H1 (cell line): ENCODE data around the gene BABAM2. TPM values are rescaled to one million over a fixed set of nuclear protein-coding genes. Genes with fewer than 3 reads are reported as not detected.

Source experiments
- CTCF ChIA-PET: fragments of 300-600 bp; sonication (Branson Sonifier 250); formaldehyde crosslinking; loops from one replicate; lab custom pipeline; 2021; ENCODE audit not compliant: partially characterized antibody; lab: Charles Lee
- POLR2A ChIA-PET: fragments of 300-600 bp; sonication (Branson Sonifier 250); formaldehyde crosslinking; loops from one replicate; lab custom pipeline; 2021; ENCODE audit warnings: inconsistent platforms; ENCODE audit not compliant: partially characterized antibody; lab: Charles Lee
- DNase-seq, 2 experiments: peaks; one replicate each; pipeline versions ENCODE4 v3.0.0 to v3.0.0-alpha.2; 2010 to 2022; ENCODE audit warnings: low spot score in 2 of 2, low read depth in 1 of 2, mixed read lengths in 1 of 2
- FAIRE-seq: peaks from 2 replicates; lab custom pipeline; 2011; peaks lifted over from hg19 to GRCh38; lab: Jason Lieb, UNC
- H2AFZ ChIP-seq: 2 replicates; pipeline ENCODE4 v1.8.1; 2012; ENCODE audit warnings: low read length, inconsistent platforms
- H2AK5ac ChIP-seq: 2 replicates; pipeline ENCODE4 v1.6.1; 2013; ENCODE audit warnings: low read depth, low read length
- H2BK120ac ChIP-seq: replicated peaks from 2 replicates; pipeline ENCODE3; 2013; ENCODE audit warnings: low read depth, low read length, inconsistent platforms
- H2BK12ac ChIP-seq: 2 replicates; pipeline ENCODE4 v1.6.1; 2013; ENCODE audit warnings: low read depth, low read length
- H2BK15ac ChIP-seq: 2 replicates; pipeline ENCODE4 v1.6.1; 2013; ENCODE audit warnings: low read length
- H2BK20ac ChIP-seq: 2 replicates; pipeline ENCODE4 v1.6.1; 2013; ENCODE audit warnings: low read length
- H2BK5ac ChIP-seq: 2 replicates; pipeline ENCODE4 v1.6.1; 2013; ENCODE audit warnings: low read depth, low read length
- H3K14ac ChIP-seq: 2 replicates; pipeline ENCODE4 v1.6.1; 2013; ENCODE audit warnings: inconsistent platforms; ENCODE audit not compliant: insufficient read length
- H3K18ac ChIP-seq: 2 replicates; pipeline ENCODE4 v1.6.1; 2013; ENCODE audit warnings: low read length; ENCODE audit errors: extremely low read depth
- H3K23ac ChIP-seq: 2 replicates; pipeline ENCODE4 v1.6.1; 2013; ENCODE audit warnings: inconsistent platforms; ENCODE audit not compliant: insufficient read length
- H3K23me2 ChIP-seq: 2 replicates; pipeline ENCODE4 v1.6.1; 2013; ENCODE audit warnings: low read depth, low read length
- H3K27ac ChIP-seq: 2 replicates; pipeline ENCODE4 v1.6.1; 2011; ENCODE audit warnings: low read depth, low read length, inconsistent platforms
- H3K27me3 ChIP-seq, 4 experiments: replicated peaks in 1 of 4; 1 replicate in 1 of 4; 2 replicates in 3 of 4; pipeline versions ENCODE4 v1.6.1 to v1.8.1; 2011 to 2013; ENCODE audit warnings: low read length in 3 of 4, mild to moderate bottlenecking in 3 of 4, inconsistent platforms in 2 of 4, mixed read lengths in 2 of 4, moderate library complexity in 1 of 4; ENCODE audit not compliant: control insufficient read depth in 3 of 4, insufficient read depth in 3 of 4; ENCODE audit errors: extremely low read depth in 1 of 4
- H3K36me3 ChIP-seq, 4 experiments: 2 replicates each; pipeline versions ENCODE4 v1.6.1 to v1.8.1; 2011 to 2013; ENCODE audit warnings: mild to moderate bottlenecking in 4 of 4, low read length in 3 of 4, moderate library complexity in 2 of 4, control low read depth in 1 of 4, inconsistent platforms in 1 of 4; ENCODE audit not compliant: insufficient read depth in 4 of 4, control insufficient read depth in 2 of 4
- H3K4ac ChIP-seq: replicated peaks from 2 replicates; pipeline ENCODE3; 2013; ENCODE audit warnings: low read length, low read depth, mixed read lengths, inconsistent platforms; ENCODE audit not compliant: insufficient read length
- H3K4me1 ChIP-seq, 4 experiments: replicated peaks in 1 of 4; 1 replicate in 1 of 4; 2 replicates in 3 of 4; pipeline versions ENCODE4 v1.6.1 to v1.8.1; 2011 to 2013; ENCODE audit warnings: low read length in 3 of 4, inconsistent platforms in 2 of 4, mixed read lengths in 1 of 4; ENCODE audit not compliant: insufficient read depth in 4 of 4, control insufficient read depth in 3 of 4
- H3K4me2 ChIP-seq, 2 experiments: 2 replicates each; pipeline versions ENCODE4 v1.6.1 to v1.8.1; 2011 to 2013; ENCODE audit warnings: low read depth in 2 of 2, low read length in 2 of 2, control low read depth in 1 of 2, inconsistent platforms in 1 of 2, mild to moderate bottlenecking in 1 of 2; ENCODE audit not compliant: insufficient read depth in 1 of 2
- H3K4me3 ChIP-seq, 4 experiments: fragments of 200-600, 300-600 bp in 1 of 4; sonication (generic), shearing (Covaris generic), sonication (Bioruptor Twin) in 1 of 4; 2 replicates each; pipeline versions ENCODE4 v1.5.1 to v1.8.1; 2011 to 2016; ENCODE audit warnings: low read length in 4 of 4, low read depth in 3 of 4, control low read depth in 2 of 4, inconsistent platforms in 2 of 4, mild to moderate bottlenecking in 2 of 4, mixed read lengths in 1 of 4, moderate library complexity in 1 of 4; ENCODE audit not compliant: insufficient read depth in 2 of 4; ENCODE audit errors: extremely low read depth in 1 of 4
- H3K56ac ChIP-seq: replicated peaks from 2 replicates; pipeline ENCODE3; 2013; ENCODE audit warnings: low read depth, mild to moderate bottlenecking, mixed read lengths, low read length, inconsistent platforms; ENCODE audit not compliant: insufficient read length
- H3K79me1 ChIP-seq: 2 replicates; pipeline ENCODE4 v1.6.1; 2013; ENCODE audit warnings: low read depth, low read length, control low read depth
- H3K79me2 ChIP-seq, 2 experiments: 2 replicates each; pipeline versions ENCODE4 v1.6.1 to v1.8.1; 2012 to 2013; ENCODE audit warnings: low read length in 2 of 2, mild to moderate bottlenecking in 2 of 2, inconsistent platforms in 1 of 2; ENCODE audit not compliant: insufficient read depth in 2 of 2, control insufficient read depth in 1 of 2
- H3K9ac ChIP-seq, 4 experiments: replicated peaks in 1 of 4; 1 replicate in 1 of 4; 2 replicates in 3 of 4; pipeline versions ENCODE4 v1.6.1 to v1.8.1; 2011 to 2013; ENCODE audit warnings: low read depth in 3 of 4, low read length in 3 of 4, control low read depth in 2 of 4, mild to moderate bottlenecking in 2 of 4, moderate library complexity in 2 of 4, inconsistent platforms in 1 of 4; ENCODE audit errors: extremely low read depth in 1 of 4
- H3K9me3 ChIP-seq, 2 experiments: 2 replicates each; pipeline versions ENCODE4 v1.6.1 to v1.8.1; 2012 to 2013; ENCODE audit warnings: mild to moderate bottlenecking in 2 of 2, moderate library complexity in 2 of 2, control low read depth in 1 of 2, inconsistent platforms in 1 of 2, low read depth in 1 of 2, low read length in 1 of 2, mixed read lengths in 1 of 2; ENCODE audit not compliant: insufficient read depth in 2 of 2
- H4K20me1 ChIP-seq, 2 experiments: replicated peaks in 1 of 2; 2 replicates each; pipeline versions ENCODE3 to v1.8.1; 2011 to 2013; ENCODE audit warnings: inconsistent platforms in 2 of 2, low read length in 2 of 2, mild to moderate bottlenecking in 1 of 2; ENCODE audit not compliant: insufficient read depth in 2 of 2, control insufficient read depth in 1 of 2
- H4K5ac ChIP-seq: 2 replicates; pipeline ENCODE4 v1.6.1; 2013; ENCODE audit warnings: low read length, low read depth, mixed read lengths, inconsistent platforms; ENCODE audit not compliant: insufficient read length
- H4K8ac ChIP-seq: 2 replicates; pipeline ENCODE4 v1.8.0; 2013; ENCODE audit warnings: mild to moderate bottlenecking, moderate library complexity, low read length, inconsistent platforms; ENCODE audit not compliant: insufficient read depth; ENCODE audit errors: extremely low read depth
- H4K91ac ChIP-seq: replicated peaks from 2 replicates; pipeline ENCODE3; 2013; ENCODE audit warnings: low read length, mixed read lengths, inconsistent platforms; ENCODE audit not compliant: insufficient read length
- BCL11A ChIP-seq, 2 experiments: IDR thresholded peaks; one replicate each; pipeline ENCODE4 v1.6.1; 2011; ENCODE audit warnings: low read depth in 2 of 2, low read length in 2 of 2, mild to moderate bottlenecking in 2 of 2
- MAFK ChIP-seq: IDR thresholded peaks from 2 replicates; pipeline ENCODE4 v1.6.1; 2012; ENCODE audit warnings: low read depth, mild to moderate bottlenecking, improper control_type of control experiment, low read length
- RNF2 ChIP-seq: fragments of 200-900, 300-1000 bp; sonication (generic); IDR thresholded peaks from 2 replicates; pipeline ENCODE4 v1.7.1; 2016; ENCODE audit warnings: borderline replicate concordance, low read depth, mild to moderate bottlenecking, antibody characterized with exemption, low read length; ENCODE audit not compliant: poor library complexity, severe bottlenecking; ENCODE audit errors: missing control alignments
- WGBS, 2 experiments: shearing (Covaris generic) in 1 of 2; methylation state at CpG; one replicate each; pipeline versions ENCODE4 v1.1.6 to v1.1.7; 2013 to 2015; ENCODE audit warnings: low lambda C conversion rate in 2 of 2, mixed read lengths in 2 of 2, inconsistent platforms in 1 of 2, low coverage in 1 of 2, missing lambda C conversion rate in 1 of 2; ENCODE audit not compliant: insufficient replicate concordance in 2 of 2, insufficient coverage in 1 of 2, insufficient read length in 1 of 2; ENCODE audit errors: extremely low coverage in 1 of 2, missing lambda C conversion rate in 1 of 2; 5-methylcytosine and 5-hydroxymethylcytosine counted together
- polyA plus RNA-seq, 7 experiments: library from polyadenylated mRNA; depleted of rRNA in 3 of 7; stranded (reverse) in 5 of 7; unstranded in 2 of 7; fragments of >200 nt in 5 of 7; fragments of 200-250 nt in 2 of 7; gene quantifications; 1 replicate in 5 of 7; 2 replicates in 1 of 7; 4 replicates in 1 of 7; pipeline versions ENCODE4 v1.2.1 to v1.2.3, GENCODE V29; 2011 to 2013; ENCODE audit warnings: missing spikeins in 2 of 7, mixed read lengths in 2 of 7
- total RNA-seq: library from RNA; stranded (reverse); fragmentation: NEBNext Ultra II Directional; extraction: Animal tissue kit (Norgen Biotek cat#: 25700); gene quantifications from 2 replicates; pipeline ENCODE4 v1.2.1, GENCODE V29; 2021
- TF ChIP-seq, protein P1 (sequence below), 3 experiments: IDR thresholded peaks; 1 replicate in 2 of 3; 2 replicates in 1 of 3; pipeline versions ENCODE4 v1.5.1 to v1.6.1; 2011; ENCODE audit warnings: low read length in 3 of 3, mild to moderate bottlenecking in 3 of 3, inconsistent platforms in 2 of 3, low read depth in 1 of 3, moderate library complexity in 1 of 3; ENCODE audit not compliant: insufficient read depth in 1 of 3; ENCODE audit errors: control extremely low read depth in 1 of 3
- TF ChIP-seq, protein P2 (sequence below): IDR thresholded peaks from 2 replicates; pipeline ENCODE4 v1.6.1; 2011; ENCODE audit warnings: low read depth, mild to moderate bottlenecking, low read length; ENCODE audit not compliant: insufficient read depth

Gene BABAM2
- total and polyA plus RNA-seq, 2 of the 8 experiments (the other 6 are each of a cell fraction or from before 2014, with no cell fraction given), result 15.8 to 20.9 TPM

DNA sequence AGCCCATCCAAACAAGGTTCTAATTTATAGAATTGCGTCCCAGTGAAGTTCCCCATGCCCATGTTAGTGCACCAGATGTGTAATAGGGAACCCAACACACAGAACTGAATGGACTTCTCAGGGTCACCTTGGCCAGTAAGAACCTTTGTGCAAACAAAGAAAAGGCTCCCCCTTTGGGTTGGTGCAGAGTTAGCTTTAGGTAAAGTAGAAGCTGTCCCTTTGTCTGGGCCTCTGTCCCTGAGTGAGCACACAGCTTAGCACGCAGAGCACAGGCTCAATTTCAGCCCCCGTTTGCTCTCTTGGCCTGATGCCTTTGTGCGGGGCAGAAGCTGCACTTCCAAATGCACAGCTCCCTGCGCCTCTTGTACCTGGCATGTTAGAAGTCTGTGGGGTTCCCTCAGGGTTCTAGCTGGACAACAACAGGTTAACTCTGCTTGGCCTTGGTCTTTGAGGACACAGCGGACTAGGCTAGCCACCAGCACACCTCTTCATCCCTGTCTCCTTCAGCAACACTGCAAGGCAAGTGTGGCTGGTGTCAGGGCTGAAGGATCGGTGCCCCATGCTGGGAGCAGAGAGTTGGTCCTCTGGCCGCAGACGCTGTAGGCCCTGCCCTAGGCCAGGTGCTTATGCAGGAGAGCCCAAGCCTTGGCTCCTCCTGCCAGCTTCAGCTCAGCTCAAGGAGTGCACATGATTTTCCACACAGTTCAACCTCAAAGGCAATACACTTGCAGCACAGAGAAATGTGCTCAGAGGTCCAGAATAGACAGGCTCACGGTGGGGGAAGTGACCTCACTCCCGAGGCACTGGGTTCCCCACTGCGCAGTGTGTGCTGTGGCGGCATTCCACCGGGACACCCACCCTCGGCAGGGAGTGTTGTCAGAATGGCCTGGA, 428.8 kb downstream of the BABAM2 start:
- WGBS, 2 experiments, result 92% methylated on average over 13 of the region's 15 CpGs; no CpG with 5 or more reads in 1 of the 2 experiments
- no peaks in the 10 kb centered on the region for H4K20me1 ChIP-seq
- peak overlapping the region; percentile 32 for H4K91ac ChIP-seq
- no peak overlapping the region for H3K14ac ChIP-seq
- TF ChIP-seq, protein P1, sequence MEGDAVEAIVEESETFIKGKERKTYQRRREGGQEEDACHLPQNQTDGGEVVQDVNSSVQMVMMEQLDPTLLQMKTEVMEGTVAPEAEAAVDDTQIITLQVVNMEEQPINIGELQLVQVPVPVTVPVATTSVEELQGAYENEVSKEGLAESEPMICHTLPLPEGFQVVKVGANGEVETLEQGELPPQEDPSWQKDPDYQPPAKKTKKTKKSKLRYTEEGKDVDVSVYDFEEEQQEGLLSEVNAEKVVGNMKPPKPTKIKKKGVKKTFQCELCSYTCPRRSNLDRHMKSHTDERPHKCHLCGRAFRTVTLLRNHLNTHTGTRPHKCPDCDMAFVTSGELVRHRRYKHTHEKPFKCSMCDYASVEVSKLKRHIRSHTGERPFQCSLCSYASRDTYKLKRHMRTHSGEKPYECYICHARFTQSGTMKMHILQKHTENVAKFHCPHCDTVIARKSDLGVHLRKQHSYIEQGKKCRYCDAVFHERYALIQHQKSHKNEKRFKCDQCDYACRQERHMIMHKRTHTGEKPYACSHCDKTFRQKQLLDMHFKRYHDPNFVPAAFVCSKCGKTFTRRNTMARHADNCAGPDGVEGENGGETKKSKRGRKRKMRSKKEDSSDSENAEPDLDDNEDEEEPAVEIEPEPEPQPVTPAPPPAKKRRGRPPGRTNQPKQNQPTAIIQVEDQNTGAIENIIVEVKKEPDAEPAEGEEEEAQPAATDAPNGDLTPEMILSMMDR (IDR thresholded peaks at IDR 0.05; ENCODE audit: control extremely low read depth in 1 of 3, insufficient read depth in 1 of 3, low read depth in 1 of 3, low read length in 3 of 3), result peak in 1 of 3 experiments; percentile 18; a peak in 1 of 4 replicates
- TF ChIP-seq RNF2 (no peak), MAFK (no peak), BCL11A (IDR thresholded peaks at IDR 0.05; ENCODE audit: low read depth in 2 of 2, low read length in 2 of 2) (no peak)
- TF ChIP-seq, protein P2, sequence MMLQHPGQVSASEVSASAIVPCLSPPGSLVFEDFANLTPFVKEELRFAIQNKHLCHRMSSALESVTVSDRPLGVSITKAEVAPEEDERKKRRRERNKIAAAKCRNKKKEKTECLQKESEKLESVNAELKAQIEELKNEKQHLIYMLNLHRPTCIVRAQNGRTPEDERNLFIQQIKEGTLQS, result no peak
- TF ChIP-seq, all 59 proteins: peak for 1
- no peak overlapping the region for H3K27ac ChIP-seq
- H2BK12ac ChIP-seq, result peak overlapping the region; percentile 88
- H2BK20ac ChIP-seq, result peak overlapping the region; percentile 82; the same call in 1 of the 2 replicates
- H3K4ac ChIP-seq, result no peak overlapping the region
- H3K4me3 ChIP-seq, result no peak overlapping the region
- no peak overlapping the region for H3K56ac ChIP-seq
- no peaks in the 10 kb centered on the region for H3K79me1 ChIP-seq
- H3K36me3 ChIP-seq, result no peaks in the 10 kb centered on the region
- H3K4me2 ChIP-seq, result 0 out of 4 replicates have a peak overlapping the region, but pooled peaks of 1 of the 2 experiments have one; percentile 10
- no peak overlapping the region for H4K5ac ChIP-seq
- H2AK5ac ChIP-seq, result 0 out of 2 replicates have a peak overlapping the region, but pooled peaks have one; percentile 4
- peaks cover 11 to 31% (median 22%) of the 10 kb centered on the region in 4 experiments for H3K4me1 ChIP-seq
- ChIA-PET POLR2A (interaction anchor here (1.6 to 1.7 kb wide), 2 partner anchors 8 to 9 kb away, joined by 3 to 5 read pairs; no protein-coding TSS in a partner anchor), CTCF (interaction anchor here (0.8 to 1.1 kb wide), 4 partner anchors 9 to 164 kb away, joined by 3 to 4 read pairs (median 4); no protein-coding TSS in a partner anchor)
- no peak overlapping the region for H4K8ac ChIP-seq
- H3K27me3 ChIP-seq, result no peaks in the 10 kb centered on the region
- no peaks in the 10 kb centered on the region for H3K9me3 ChIP-seq
- H3K23me2 ChIP-seq, result no peaks in the 10 kb centered on the region; the same call in 1 of the 2 replicates
- H3K9ac ChIP-seq, result no peak overlapping the region; a peak in 1 of 7 replicates
- peak overlapping the region; percentile 11; the same call in 1 of the 2 replicates for H3K18ac ChIP-seq
- no peak overlapping the region for H2BK120ac ChIP-seq
- no peak overlapping the region; the same call in 1 of the 2 replicates for H2BK15ac ChIP-seq
- no peak for DNase-seq
- no peak for FAIRE-seq
- no peaks in the 10 kb centered on the region for H3K79me2 ChIP-seq
- peak overlapping the region; percentile 11; the same call in 1 of the 2 replicates for H2BK5ac ChIP-seq
- no peak overlapping the region for H3K23ac ChIP-seq
- H2AFZ ChIP-seq, result no peak overlapping the region
